Lung (tissue), 12 donors: Measurements from ENCODE around the gene LGALS12. TPM values are rescaled to one million over a fixed set of nuclear protein-coding genes. Genes with fewer than 3 reads are reported as not detected.

Experiments
- ATAC-seq: fragments of 200-7000 bp; cut with Tn5 transposase; one replicate; pipeline ENCODE4 v1.9.1; 2020; ENCODE audit warnings: moderate number of reproducible peaks; ENCODE audit not compliant: insufficient read depth, low FRiP score
- DNase-seq, 3 donors: peaks; one replicate each; pipeline ENCODE4 v3.0.0-alpha.2; 2013 to 2017
- H3K27ac ChIP-seq, 2 donors: one replicate each; pipeline ENCODE4 v1.5.1; 2013; ENCODE audit warnings: mild to moderate bottlenecking in 2 of 2, moderate library complexity in 2 of 2, control low read depth in 1 of 2, inconsistent platforms in 1 of 2, low read depth in 1 of 2, low read length in 1 of 2
- H3K27me3 ChIP-seq, 3 donors: one replicate each; pipeline ENCODE4 v1.5.1; 2013; ENCODE audit warnings: low read length in 2 of 3; ENCODE audit not compliant: control insufficient read depth in 3 of 3, insufficient read depth in 3 of 3
- H3K36me3 ChIP-seq, 4 donors: one replicate each; pipeline ENCODE4 v1.5.1; 2013; ENCODE audit warnings: low read length in 4 of 4, mild to moderate bottlenecking in 1 of 4, moderate library complexity in 1 of 4; ENCODE audit not compliant: control insufficient read depth in 4 of 4, insufficient read depth in 4 of 4
- H3K4me1 ChIP-seq, 5 donors: one replicate each; pipeline ENCODE4 v1.5.1; 2013; ENCODE audit warnings: low read length in 5 of 5, mild to moderate bottlenecking in 2 of 5, moderate library complexity in 1 of 5; ENCODE audit not compliant: control insufficient read depth in 5 of 5, insufficient read depth in 5 of 5
- H3K4me3 ChIP-seq: one replicate; pipeline ENCODE4 v1.5.1; 2013; ENCODE audit warnings: mild to moderate bottlenecking, control low read depth, moderate library complexity
- H3K9ac ChIP-seq, 2 donors: one replicate each; pipeline ENCODE4 v1.5.1; 2013; ENCODE audit warnings: low read length in 2 of 2, control low read depth in 1 of 2; ENCODE audit not compliant: insufficient read depth in 1 of 2
- H3K9me3 ChIP-seq, 4 donors: one replicate each; pipeline ENCODE4 v1.5.1; 2013; ENCODE audit warnings: low read length in 3 of 4, mild to moderate bottlenecking in 1 of 4, moderate library complexity in 1 of 4; ENCODE audit not compliant: control insufficient read depth in 4 of 4, insufficient read depth in 3 of 4
- CTCF ChIP-seq: IDR thresholded peaks from 2 replicates; pipeline ENCODE4 v1.5.1; 2012; ENCODE audit warnings: mild to moderate bottlenecking; ENCODE audit errors: control extremely low read depth, extremely low read depth
- WGBS, 2 donors: extraction: QIAGEN DNeasy Blood & Tissue Kit; methylation state at CpG; one replicate each; pipeline ENCODE4 v1.1.7; 2013; 5-methylcytosine and 5-hydroxymethylcytosine counted together
- polyA plus RNA-seq, 2 donors: library from polyadenylated mRNA; stranded (reverse); fragments of 200-250 nt; gene quantifications; one replicate each; pipeline ENCODE4 v1.2.1, GENCODE V29; 2013
- total RNA-seq, 2 donors: library from RNA; depleted of rRNA in 1 of 2; stranded (reverse); fragments of >200 nt in 1 of 2; gene quantifications; one replicate each; pipeline ENCODE4 v1.2.1, GENCODE V29; 2014 to 2021
- donor health status: control.
- donor health status: control.
- donor health status: Bipolar disorder and iron deficiency.
- donor health status: healthy.
- donor health status: DM: yes; HTN: yes; CAD: no.

Gene LGALS12
- total and polyA plus RNA-seq, 4 donors, result 0.43 to 1.3 (median 0.87) TPM

GRCh38 chr11:63492441-63492840, 13.4 kb upstream of the LGALS12 start:
- H3K4me3 ChIP-seq, result no peak overlapping the region
- ATAC-seq (no peak), DNase-seq (no peak)
- H3K4me1 ChIP-seq, result peaks cover 0 to 10% (median 6%) of the 10 kb centered on the region in 5 donors
- H3K36me3 ChIP-seq, result no peaks in the 10 kb centered on the region
- peaks cover 0 to 18% (median 0%) of the 10 kb centered on the region in 3 donors for H3K27me3 ChIP-seq
- WGBS, 2 donors, result 97 to 98% methylated on average over 1 of the region's 1 CpG
- TF ChIP-seq CTCF, result no peak
- H3K27ac ChIP-seq, result no peak overlapping the region
- H3K9me3 ChIP-seq, result no peaks in the 10 kb centered on the region
- no peak overlapping the region for H3K9ac ChIP-seq

- peaks cover 0 to 10% (median 6%) of the 10 kb centered on the region in 5 donors for H3K4me1 ChIP-seq
- ATAC-seq, result no peak
- H3K4me3 ChIP-seq, result no peak overlapping the region
- no peaks in the 10 kb centered on the region for H3K9me3 ChIP-seq
- H3K36me3 ChIP-seq, result no peaks in the 10 kb centered on the region
- no peak for DNase-seq
- 96 to 98% methylated on average over 1 of the region's 1 CpG for WGBS, 2 donors
- no peak for TF ChIP-seq CTCF
- H3K9ac ChIP-seq, result no peak overlapping the region
- peaks cover 0 to 18% (median 0%) of the 10 kb centered on the region in 3 donors for H3K27me3 ChIP-seq
- H3K27ac ChIP-seq, result no peak overlapping the region
Measured at GRCh38 chr11:63493127-63493526, 12.8 kb upstream of the LGALS12 start.

- ATAC-seq (no peak), DNase-seq (no peak)
- 81 to 91% methylated on average over 6 of the region's 6 CpGs for WGBS, 2 donors
Measured at GRCh38 chr11:63494975-63495374, 10.9 kb upstream of the LGALS12 start.

More at GRCh38 chr11:63494975-63495374, 10.9 kb upstream of the LGALS12 start:
- H3K9me3 ChIP-seq, result no peaks in the 10 kb centered on the region
- H3K27me3 ChIP-seq, result peaks cover 0 to 3% (median 0%) of the 10 kb centered on the region in 3 donors
- H3K9ac ChIP-seq, result no peak overlapping the region
- no peak overlapping the region for H3K4me3 ChIP-seq
- no peak for TF ChIP-seq CTCF
- no peak overlapping the region for H3K27ac ChIP-seq
- H3K36me3 ChIP-seq, result no peaks in the 10 kb centered on the region
- peaks cover 0 to 10% (median 6%) of the 10 kb centered on the region in 5 donors for H3K4me1 ChIP-seq
